Endodermal cell (in vitro differentiated cells): ENCODE measurements around the gene CIART. TPM values are rescaled to one million over a fixed set of nuclear protein-coding genes. Genes with fewer than 3 reads are reported as not detected.

Experiments used
- DNase-seq: peaks from one replicate; pipeline ENCODE4 v3.0.0-alpha.2; 2017
- H3K27ac ChIP-seq: 2 replicates; pipeline ENCODE4 v1.5.1; 2013; ENCODE audit warnings: mild to moderate bottlenecking, low read depth, low read length, moderate library complexity
- H3K27me3 ChIP-seq: 2 replicates; pipeline ENCODE4 v1.6.1; 2013; ENCODE audit warnings: mild to moderate bottlenecking, low read length, moderate library complexity; ENCODE audit not compliant: insufficient read depth, control insufficient read depth, poor library complexity, severe bottlenecking
- H3K36me3 ChIP-seq: 2 replicates; pipeline ENCODE4 v1.7.0; 2013; ENCODE audit warnings: mild to moderate bottlenecking, low read length, moderate library complexity; ENCODE audit not compliant: control insufficient read depth, insufficient read depth
- H3K4me1 ChIP-seq: one replicate; pipeline ENCODE4 v1.7.0; 2013; ENCODE audit warnings: low read length; ENCODE audit not compliant: control insufficient read depth, insufficient read depth
- H3K4me3 ChIP-seq: 2 replicates; pipeline ENCODE4 v1.5.1; 2013; ENCODE audit warnings: mild to moderate bottlenecking, low read length, moderate library complexity
- H3K9ac ChIP-seq: 2 replicates; pipeline ENCODE4 v1.6.1; 2013; ENCODE audit warnings: mild to moderate bottlenecking, low read length, moderate library complexity; ENCODE audit not compliant: poor library complexity, severe bottlenecking; ENCODE audit errors: extremely low read depth
- H3K9me3 ChIP-seq: 2 replicates; pipeline ENCODE4 v1.6.1; 2013; ENCODE audit warnings: mild to moderate bottlenecking, low read length, moderate library complexity; ENCODE audit not compliant: control insufficient read depth
- H3K27ac Mint-ChIP-seq: 2 replicates; pipeline ENCODE4 v1.8.0; 2020; ENCODE audit warnings: mixed read lengths
- H3K27me3 Mint-ChIP-seq: 2 replicates; pipeline ENCODE4 v1.8.0; 2021; ENCODE audit warnings: mild to moderate bottlenecking, mixed read lengths; ENCODE audit not compliant: insufficient read depth
- H3K36me3 Mint-ChIP-seq: 2 replicates; pipeline ENCODE4 v1.8.0; 2020; ENCODE audit warnings: low read depth, mixed read lengths
- H3K4me1 Mint-ChIP-seq: 2 replicates; pipeline ENCODE4 v1.8.0; 2020; ENCODE audit warnings: mixed read lengths
- H3K4me3 Mint-ChIP-seq: 2 replicates; pipeline ENCODE4 v1.8.0; 2020; ENCODE audit warnings: mild to moderate bottlenecking, moderate library complexity, mixed read lengths
- H3K9me3 Mint-ChIP-seq: 2 replicates; pipeline ENCODE4 v1.8.0; 2020; ENCODE audit warnings: mild to moderate bottlenecking, mixed read lengths
- CTCF ChIP-seq: fragments of 200-600 bp; sonication (generic); conservative IDR thresholded peaks from 2 replicates; pipeline ENCODE4 v1.5.0; 2021; ENCODE audit warnings: antibody characterized with exemption, mild to moderate bottlenecking
- WGBS, 2 experiments: methylation state at CpG; one replicate each; pipeline versions ENCODE4 v1.1.5 to v1.1.7; 2013; ENCODE audit warnings: missing lambda C conversion rate in 2 of 2, mixed read lengths in 1 of 2; ENCODE audit not compliant: insufficient coverage in 1 of 2, insufficient read length in 1 of 2; 5-methylcytosine and 5-hydroxymethylcytosine counted together
- total RNA-seq, 2 donors: library from RNA; stranded (reverse); fragmentation: NEBNext Ultra II Directional in 1 of 2; extraction: Animal tissue kit (Norgen Biotek cat#: 25700) in 1 of 2; gene quantifications; 2 replicates in 1 of 2; 3 replicates in 1 of 2; pipeline ENCODE4 v1.2.1, GENCODE V29; 2021

CIART gene
- total RNA-seq, 2 donors from 2014 or later: 3.3 to 6.8 TPM

GRCh38 chr1:150256198-150256553 lies 26.2 kb upstream of the CIART start:
- H3K9ac ChIP-seq: peak overlapping the region; percentile 77
- H3K9me3 Mint-ChIP-seq: peaks cover 2% of the 10 kb centered on the region
- H3K4me1 Mint-ChIP-seq: peaks cover 39% of the 10 kb centered on the region
- no peaks in the 10 kb centered on the region for H3K27me3 ChIP-seq
- H3K27me3 Mint-ChIP-seq: no peaks in the 10 kb centered on the region
- peak overlapping the region; percentile 75 for H3K4me3 Mint-ChIP-seq
- peak overlapping the region; percentile 97 for H3K27ac Mint-ChIP-seq
- peaks cover 3% of the 10 kb centered on the region for H3K36me3 Mint-ChIP-seq
- no peaks in the 10 kb centered on the region for H3K36me3 ChIP-seq
- DNase-seq: no peak
- H3K9me3 ChIP-seq: no peaks in the 10 kb centered on the region
- H3K4me1 ChIP-seq: no peaks in the 10 kb centered on the region
- WGBS, 2 experiments: 0% methylated on average over 1 of the region's 1 CpG; no CpG with 5 or more reads in 1 of the 2 experiments
- TF ChIP-seq CTCF: no peak
- peak overlapping the region; percentile 94 for H3K27ac ChIP-seq
- H3K4me3 ChIP-seq: peak overlapping the region; percentile 79

GRCh38 chr1:150256554-150257341 lies 25.6 kb upstream of the CIART start:
- Mint-ChIP-seq H3K9me3 (peaks cover 2% of the 10 kb centered on the region), H3K4me1 (peaks cover 39% of the 10 kb centered on the region), H3K27me3 (no peaks in the 10 kb centered on the region), H3K27ac (peak overlapping the region; percentile 97), H3K36me3 (peaks cover 9% of the 10 kb centered on the region), H3K4me3 (peak overlapping the region; percentile 75)
- TF ChIP-seq CTCF: no peak
- Histone ChIP-seq H3K9me3 (no peaks in the 10 kb centered on the region), H3K27ac (peak overlapping the region; percentile 94), H3K36me3 (no peaks in the 10 kb centered on the region), H3K4me3 (peak overlapping the region; percentile 79), H3K4me1 (no peaks in the 10 kb centered on the region), H3K9ac (peak overlapping the region; percentile 77), H3K27me3 (no peaks in the 10 kb centered on the region)
- 2 to 3% methylated on average over 8 to 14 of the region's 14 CpGs for WGBS, 2 experiments
- DNase-seq: peak; percentile 85

GRCh38 chr1:150257624-150258585 lies 24.4 kb upstream of the CIART start, which contains the start of gene CA14:
CA14 (plus strand) TSS chr1:150257774; CDS start chr1:150258129, 355 bp downstream.
- 0 to 1% methylated on average over 4 to 13 of the region's 13 CpGs for WGBS, 2 experiments
- no peaks in the 10 kb centered on the region for H3K27me3 ChIP-seq
- H3K4me1 ChIP-seq: peaks cover under 1% of the 10 kb centered on the region
- H3K4me3 ChIP-seq: peak within 1 kb of the TSS; percentile 79
- peak; percentile 13 for TF ChIP-seq CTCF
- peak within 1 kb of the TSS; percentile 77 for H3K9ac ChIP-seq
- Mint-ChIP-seq H3K27me3 (no peaks in the 10 kb centered on the region), H3K4me3 (peak within 1 kb of the TSS; percentile 75), H3K4me1 (peaks cover 48% of the 10 kb centered on the region), H3K36me3 (peaks cover 19% of the 10 kb centered on the region), H3K9me3 (peaks cover 2% of the 10 kb centered on the region), H3K27ac (peak within 1 kb of the TSS; percentile 97)
- no peaks in the 10 kb centered on the region for H3K36me3 ChIP-seq
- peak; percentile 84 for DNase-seq
- no peaks in the 10 kb centered on the region for H3K9me3 ChIP-seq
- peak within 1 kb of the TSS; percentile 94 for H3K27ac ChIP-seq
